Measurements from ENCODE around the gene SPPL2B.

DNA sequence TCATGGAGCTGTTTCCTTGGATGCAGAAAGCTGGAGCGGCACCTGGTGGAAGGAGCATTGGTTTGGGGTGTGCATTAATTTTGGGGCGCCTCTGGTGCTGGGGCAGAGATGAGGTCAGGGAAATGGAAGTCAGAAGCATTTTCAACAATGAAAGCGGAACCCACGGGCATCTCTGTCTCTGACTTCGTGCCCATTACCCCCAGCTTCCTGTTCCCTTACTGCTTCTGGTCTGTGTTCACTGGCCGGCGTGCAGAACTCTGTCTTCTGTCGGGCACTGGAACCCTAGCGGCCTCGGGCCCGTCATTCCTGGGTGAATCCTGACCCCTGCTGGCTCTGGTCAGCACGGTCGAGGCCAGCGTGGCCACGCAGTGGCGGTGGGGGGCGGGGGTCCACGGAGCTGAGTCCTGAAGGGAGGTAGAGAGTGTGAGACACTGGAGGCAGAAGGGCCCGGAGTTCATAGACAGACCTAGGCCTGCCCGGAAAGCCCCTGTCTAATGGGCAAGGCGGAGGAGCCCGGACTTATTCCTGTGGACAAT, 12.6 kb upstream of the SPPL2B start:
- TF ChIP-seq BHLHE40 (IDR thresholded peaks at IDR 0.05; ENCODE audit: borderline replicate concordance) (no peak), ELF4 (IDR thresholded peaks at IDR 0.05) (no peak)
